IPS-20b (cell line): ENCODE data around the gene SHCBP1.
"Not testable (repeated sequence)": the region's sequence is repeated elsewhere in the genome, so short reads cannot be mapped to it uniquely, and the experiment has no call there.

Experiments used
- H3K27ac ChIP-seq: one replicate; pipeline ENCODE4 v1.5.1; 2013; ENCODE audit warnings: low read length
- H3K27me3 ChIP-seq: 2 replicates; pipeline ENCODE4 v1.6.1; 2013; ENCODE audit warnings: mild to moderate bottlenecking, low read length, inconsistent platforms; ENCODE audit not compliant: insufficient read depth
- H3K36me3 ChIP-seq: 2 replicates; pipeline ENCODE4 v1.6.1; 2013; ENCODE audit warnings: low read depth, mild to moderate bottlenecking, inconsistent platforms, low read length, moderate library complexity; ENCODE audit not compliant: insufficient read depth
- H3K4me1 ChIP-seq: 2 replicates; pipeline ENCODE4 v1.6.1; 2013; ENCODE audit warnings: mild to moderate bottlenecking, control low read depth, inconsistent platforms, low read length, moderate library complexity; ENCODE audit not compliant: insufficient read depth
- H3K4me3 ChIP-seq: 2 replicates; pipeline ENCODE4 v1.5.1; 2013; ENCODE audit warnings: mild to moderate bottlenecking, low read length, inconsistent platforms
- H3K9ac ChIP-seq: 2 replicates; pipeline ENCODE4 v1.6.1; 2013; ENCODE audit warnings: low read depth, mild to moderate bottlenecking, inconsistent platforms, low read length, moderate library complexity
- H3K9me3 ChIP-seq: 2 replicates; pipeline ENCODE4 v1.6.1; 2013; ENCODE audit warnings: mild to moderate bottlenecking, low read depth, low read length, inconsistent platforms; ENCODE audit not compliant: insufficient read depth

Gene SHCBP1

DNA sequence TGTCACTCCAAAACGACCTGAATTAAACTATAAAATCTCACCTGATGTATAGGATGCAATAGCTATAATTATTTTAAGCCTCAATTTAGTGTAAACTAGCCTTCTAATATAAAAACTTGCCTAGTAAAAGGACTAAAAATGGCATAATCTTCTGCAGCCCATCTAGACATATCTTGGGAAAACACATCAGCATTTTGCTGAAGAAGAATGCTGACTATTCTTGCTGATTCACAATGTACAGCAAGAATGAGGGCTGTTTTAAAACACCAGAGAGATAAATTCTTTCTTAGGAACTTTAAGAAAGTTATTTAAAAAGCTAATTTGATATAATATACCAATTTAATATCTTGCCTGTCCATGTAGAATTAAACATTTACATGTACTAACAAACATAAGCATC is 63.2 kb downstream of the SHCBP1 start:
- Histone ChIP-seq H3K27ac (no peak overlapping the region), H3K27me3 (peaks cover 14% of the 10 kb centered on the region; the same call in 1 of the 2 replicates), H3K4me3 (no peak overlapping the region), H3K36me3 (no peaks in the 10 kb centered on the region), H3K9me3 (no peaks in the 10 kb centered on the region), H3K9ac (no peak overlapping the region), H3K4me1 (no peaks in the 10 kb centered on the region)

DNA sequence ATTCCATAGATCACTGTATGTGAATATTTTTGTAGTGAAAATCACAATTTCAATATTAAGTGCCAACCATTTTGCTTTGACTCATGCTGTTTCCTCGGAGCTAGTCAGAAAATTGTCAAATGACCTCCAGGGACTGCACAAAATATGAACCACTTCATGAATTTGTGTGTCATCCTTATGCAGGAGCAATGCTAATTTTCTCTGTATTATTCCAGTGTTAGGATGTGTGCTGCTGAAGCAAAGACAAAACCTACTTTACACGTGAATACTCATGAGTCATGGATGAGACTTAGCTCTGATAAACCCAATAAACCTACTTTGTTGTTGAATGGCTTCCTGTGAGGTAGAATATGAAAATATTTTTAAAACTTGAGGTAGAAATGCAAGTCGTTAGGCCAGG is 65.2 kb downstream of the SHCBP1 start:
- Histone ChIP-seq H3K4me3 (no peak overlapping the region), H3K9me3 (no peaks in the 10 kb centered on the region), H3K4me1 (no peaks in the 10 kb centered on the region), H3K27me3 (peaks cover 14% of the 10 kb centered on the region; the same call in 1 of the 2 replicates), H3K36me3 (no peaks in the 10 kb centered on the region), H3K27ac (no peak overlapping the region), H3K9ac (no peak overlapping the region)

GRCh38 chr16:46554435-46554834 is 66.7 kb downstream of the SHCBP1 start:
- not testable (repeated sequence) for H3K9ac ChIP-seq, H3K4me1 ChIP-seq, H3K4me3 ChIP-seq, H3K9me3 ChIP-seq, H3K27ac ChIP-seq, H3K36me3 ChIP-seq
- H3K27me3 ChIP-seq: peaks cover 14% of the 10 kb centered on the region; the same call in 1 of the 2 replicates

GRCh38 chr16:46549477-46549876 is 71.7 kb downstream of the SHCBP1 start:
- no peak overlapping the region for H3K4me3 ChIP-seq
- H3K27ac ChIP-seq: no peak overlapping the region
- no peak overlapping the region for H3K9ac ChIP-seq
- peaks cover 14% of the 10 kb centered on the region; the same call in 1 of the 2 replicates for H3K9me3 ChIP-seq
- no peaks in the 10 kb centered on the region for H3K36me3 ChIP-seq
- H3K4me1 ChIP-seq: no peaks in the 10 kb centered on the region
- peaks cover under 1% of the 10 kb centered on the region; the same call in 1 of the 2 replicates for H3K27me3 ChIP-seq
